HepG2 (cell line): Measurements from ENCODE around the gene CAPN10. TPM values are rescaled to one million over a fixed set of nuclear protein-coding genes. Genes with fewer than 3 reads are reported as not detected.

Experiments used
- ESRRA ChIP-seq: sonication (generic); formaldehyde crosslinking; IDR thresholded peaks from 2 replicates; pipeline ENCODE4 v1.5.1; 2020; ENCODE audit warnings: mild to moderate bottlenecking, low read depth, missing genetic modification reagents
- GATA4 ChIP-seq: sonication (generic); IDR thresholded peaks from 2 replicates; pipeline ENCODE4 v1.6.1; 2016; ENCODE audit warnings: antibody characterized with exemption, low read depth, borderline replicate concordance
- GRHL1 ChIP-seq: sonication (generic); formaldehyde crosslinking; conservative IDR thresholded peaks from 2 replicates; pipeline ENCODE4 v1.8.0; 2022; ENCODE audit warnings: missing genetic modification reagents
- IRX3 ChIP-seq: sonication (generic); formaldehyde crosslinking; IDR thresholded peaks from 2 replicates; pipeline ENCODE4 v1.8.1; 2023; ENCODE audit warnings: mild to moderate bottlenecking, low read depth, missing genetic modification reagents, borderline replicate concordance
- LCORL ChIP-seq, 2 experiments: fragments of 450-650 bp in 1 of 2; sonication (generic) in 1 of 2; formaldehyde crosslinking in 1 of 2; IDR thresholded peaks; 2 replicates each; pipeline versions ENCODE4 v1.5.0 to v1.6.1; 2017 to 2020; ENCODE audit warnings: antibody characterized with exemption in 1 of 2, missing genetic modification reagents in 1 of 2
- MAFK ChIP-seq, 2 experiments: IDR thresholded peaks in 1 of 2; conservative IDR thresholded peaks in 1 of 2; 2 replicates each; pipeline ENCODE4 v1.6.1; 2011; ENCODE audit warnings: improper control_type of control experiment in 2 of 2, low read length in 2 of 2
- MATR3 ChIP-seq: sonication (generic); formaldehyde crosslinking; IDR thresholded peaks from 2 replicates; pipeline ENCODE4 v1.4.0; 2020; ENCODE audit warnings: missing genetic modification reagents
- NFAT5 ChIP-seq: sonication (generic); formaldehyde crosslinking; IDR thresholded peaks from 2 replicates; pipeline ENCODE4 v1.4.0; 2020; ENCODE audit warnings: missing genetic modification reagents
- PTBP1 ChIP-seq: fragments of 200-400 bp; formaldehyde crosslinking; IDR thresholded peaks from 2 replicates; pipeline ENCODE4 v1.6.1; 2018; ENCODE audit warnings: low read length, low read depth; ENCODE audit not compliant: poor library complexity, severe bottlenecking
- RXRA ChIP-seq: sonication (generic); formaldehyde crosslinking; IDR thresholded peaks from 2 replicates; pipeline ENCODE4 v1.5.1; 2020; ENCODE audit warnings: missing genetic modification reagents
- ZFP36L1 ChIP-seq: sonication (generic); formaldehyde crosslinking; IDR thresholded peaks from 2 replicates; pipeline ENCODE4 v1.8.0; 2022; ENCODE audit warnings: mild to moderate bottlenecking, missing genetic modification reagents, moderate library complexity
- ZFYVE20 ChIP-seq: sonication (generic); formaldehyde crosslinking; IDR thresholded peaks from 2 replicates; pipeline ENCODE4 v1.8.0; 2023; ENCODE audit warnings: low read depth, mild to moderate bottlenecking, moderate library complexity, missing genetic modification reagents, borderline replicate concordance
- ZNF143 ChIP-seq: sonication (generic); formaldehyde crosslinking; IDR thresholded peaks from 2 replicates; pipeline ENCODE4 v1.4.0; 2020; ENCODE audit warnings: missing genetic modification reagents
- ZNF253 ChIP-seq: sonication (generic); formaldehyde crosslinking; IDR thresholded peaks from 2 replicates; pipeline ENCODE4 v1.8.0; 2022; ENCODE audit warnings: mild to moderate bottlenecking, missing genetic modification reagents, borderline replicate concordance
- ZNF274 ChIP-seq: sonication (generic); formaldehyde crosslinking; IDR thresholded peaks from 2 replicates; pipeline ENCODE4 v1.5.1; 2020; ENCODE audit warnings: mild to moderate bottlenecking, missing genetic modification reagents
- ZNF569 ChIP-seq: sonication (generic); formaldehyde crosslinking; IDR thresholded peaks from 2 replicates; pipeline ENCODE4 v1.5.0; 2020; ENCODE audit warnings: mild to moderate bottlenecking, missing genetic modification reagents, moderate library complexity, borderline replicate concordance
- ZNF607 ChIP-seq: sonication (generic); formaldehyde crosslinking; IDR thresholded peaks from 2 replicates; pipeline ENCODE4 v1.5.1; 2020; ENCODE audit warnings: missing genetic modification reagents, mild to moderate bottlenecking, borderline replicate concordance
- ZNF770 ChIP-seq: sonication (generic); formaldehyde crosslinking; IDR thresholded peaks from 2 replicates; pipeline ENCODE4 v1.5.0; 2020; ENCODE audit warnings: mild to moderate bottlenecking, missing genetic modification reagents
- polyA plus RNA-seq, 8 experiments: library from polyadenylated mRNA; depleted of rRNA in 3 of 8; stranded (reverse) in 7 of 8; unstranded in 1 of 8; fragments of >200 nt; fragmentation: Illumina TruSeq in 4 of 8; extraction: Trizol in 4 of 8; gene quantifications; 2 replicates each; pipeline versions ENCODE4 v1.2.1 to v1.2.3, GENCODE V29; 2011 to 2016; ENCODE audit warnings: low read depth in 4 of 8, missing spikeins in 1 of 8, mixed read lengths in 1 of 8; ENCODE audit not compliant: insufficient read depth in 1 of 8
- total RNA-seq, 5 experiments: library from RNA; depleted of rRNA; stranded (reverse); fragments of >200 nt; fragmentation: Illumina TruSeq; extraction: Trizol; gene quantifications; 2 replicates each; pipeline ENCODE4 v1.2.3, GENCODE V29; 2016; ENCODE audit warnings: low read depth in 1 of 5
- TF ChIP-seq, protein P1 (sequence below): sonication (generic); formaldehyde crosslinking; IDR thresholded peaks from 2 replicates; pipeline ENCODE4 v1.5.0; 2020; ENCODE audit warnings: mild to moderate bottlenecking, low read depth, missing genetic modification reagents, borderline replicate concordance

CAPN10 gene
- total and polyA plus RNA-seq, 2 of the 13 experiments (the other 11 are each of a cell fraction or from before 2014, with no cell fraction given): 27.6 to 32.4 TPM

DNA sequence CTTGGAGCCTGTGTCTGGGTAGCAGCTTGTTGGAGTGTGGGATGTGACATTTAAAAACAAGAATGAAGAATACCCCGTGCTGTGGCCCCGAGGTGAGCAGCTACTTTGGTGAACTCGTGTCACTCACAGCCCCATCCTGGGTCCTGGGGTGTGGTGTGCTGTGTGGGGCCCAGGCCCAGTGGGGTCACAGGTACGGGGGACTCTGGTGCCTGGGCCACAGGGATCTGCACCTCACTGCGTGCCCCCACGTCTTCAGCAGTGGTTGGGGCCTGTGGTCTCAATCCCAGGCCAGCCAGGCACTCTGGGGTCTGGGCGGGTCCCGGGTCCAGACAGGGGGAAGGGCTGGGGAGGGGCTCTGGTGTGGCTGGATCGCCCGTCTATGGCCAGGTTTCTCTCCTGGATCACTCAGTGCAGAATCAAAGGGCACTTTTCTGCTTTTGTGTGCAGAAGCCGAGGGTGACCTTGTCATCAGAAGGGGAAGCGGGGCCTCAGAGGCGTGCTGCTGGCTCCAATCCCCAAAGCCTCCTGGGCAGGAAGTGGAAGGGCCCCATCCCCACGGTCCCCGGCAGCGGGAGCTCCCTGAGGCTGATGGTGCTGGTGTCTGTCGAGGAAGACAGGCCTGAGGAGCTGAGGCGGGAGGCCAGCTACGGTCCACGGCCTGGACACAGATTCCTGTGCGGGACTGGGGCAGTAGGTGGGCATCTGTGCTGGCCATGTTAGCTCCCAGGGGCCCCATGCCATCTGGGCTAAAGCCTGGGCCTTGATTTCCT is 40.2 kb downstream of the CAPN10 start (continued):
- no peak for TF ChIP-seq GRHL1
- no peak for TF ChIP-seq NFAT5 (CRISPR knock-in tag)
- no peak for TF ChIP-seq ZNF770 (CRISPR knock-in tag)
- TF ChIP-seq ZNF253: no peak
- TF ChIP-seq ZNF274 (CRISPR knock-in tag): no peak
- no peak for TF ChIP-seq GATA4
- no peak for TF ChIP-seq ZNF607 (CRISPR knock-in tag)
- TF ChIP-seq, protein P1, sequence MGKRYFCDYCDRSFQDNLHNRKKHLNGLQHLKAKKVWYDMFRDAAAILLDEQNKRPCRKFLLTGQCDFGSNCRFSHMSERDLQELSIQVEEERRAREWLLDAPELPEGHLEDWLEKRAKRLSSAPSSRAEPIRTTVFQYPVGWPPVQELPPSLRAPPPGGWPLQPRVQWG: no peak
- no peak for TF ChIP-seq ZFYVE20 (CRISPR knock-in tag)
- TF ChIP-seq RXRA (CRISPR knock-in tag): peak; percentile 84
- no peak for TF ChIP-seq MAFK (conservative IDR thresholded peaks at IDR 0.05 in 1 of 2, IDR thresholded peaks at IDR 0.05 in 1 of 2; ENCODE audit: low read length in 2 of 2)
- TF ChIP-seq ZFP36L1 (CRISPR knock-in tag): peak; percentile 78; the same call in 1 of the 2 replicates
- no peak for TF ChIP-seq MATR3 (CRISPR knock-in tag)
- no peak for TF ChIP-seq LCORL (IDR thresholded peaks at IDR 0.05)
- peak; percentile 96 for TF ChIP-seq LCORL (CRISPR knock-in tag; IDR thresholded peaks at IDR 0.05)
- TF ChIP-seq IRX3: no peak
- no peak for TF ChIP-seq PTBP1
- TF ChIP-seq ZNF143: peak; percentile 72; the same call in 1 of the 2 replicates
- peak; percentile 99 for TF ChIP-seq ESRRA
- TF ChIP-seq ZNF569 (CRISPR knock-in tag): no peak
